GM19438 (cell line): ENCODE measurements around the gene CRHBP.

Experiments
- ATAC-seq: cut with Tn5 transposase; IDR thresholded peaks from one replicate; pipeline ENCODE4 v1.9.1; 2021; ENCODE audit warnings: low read depth; ENCODE audit not compliant: unreplicated experiment

CRHBP gene

GRCh38 chr5:77011498-77011897, 58.7 kb downstream of the CRHBP start:
- no peak for ATAC-seq

DNA sequence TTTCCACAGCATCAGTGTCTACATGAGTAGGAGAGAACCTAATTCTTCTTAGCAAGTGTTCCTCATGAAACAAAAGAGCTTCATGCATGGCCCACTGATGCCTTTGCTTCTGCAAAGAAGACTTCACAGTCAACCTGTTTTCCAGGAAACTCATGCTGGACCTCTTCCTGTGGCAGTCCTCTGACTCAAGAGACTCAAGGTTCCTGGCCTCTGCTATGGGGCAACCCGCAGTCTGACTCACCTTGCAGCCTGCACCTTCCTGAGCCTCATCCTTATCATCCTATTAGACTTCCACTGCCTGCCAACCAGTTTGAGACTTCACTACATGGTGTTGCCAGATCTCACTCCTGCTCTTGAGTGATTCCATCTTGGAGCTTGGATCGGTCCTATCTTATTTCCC, 59.8 kb downstream of the CRHBP start:
- ATAC-seq: no peak

GRCh38 chr5:77015938-77016569, 63.2 kb downstream of the CRHBP start:
- ATAC-seq: no peak

DNA sequence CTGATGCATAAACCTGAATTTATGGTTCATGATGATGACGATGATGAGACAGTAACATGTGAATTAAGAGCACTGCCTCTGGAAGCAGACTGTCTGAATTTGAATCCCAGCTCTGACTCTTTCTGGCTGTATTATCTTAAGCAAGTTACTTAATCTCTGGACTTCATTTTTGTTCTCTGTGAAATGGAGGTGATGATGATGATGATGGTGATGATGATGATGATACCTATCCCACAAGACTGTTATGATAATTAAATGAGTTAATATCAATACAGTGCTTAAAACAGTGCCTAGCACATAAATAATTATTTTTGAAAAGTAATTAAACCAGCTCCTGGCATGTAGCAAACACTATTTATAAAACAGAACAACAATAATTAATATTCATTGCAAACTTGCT, 64.1 kb downstream of the CRHBP start:
- no peak for ATAC-seq

- no peak for ATAC-seq
These were observed 64.8 kb downstream of the CRHBP start for GRCh38 chr5:77017668-77018067.
